Activated CD4-positive, alpha-beta T cell treated with anti-CD3 and anti-CD28 coated beads, Interleukin-2, Interleukin-6, amounts not matched to agents 100 ng/mL and 50 ng/mL, durations not matched to agents 16 hours and 8 hours (primary cell): ENCODE data around the gene TPRX1.
"Not testable (repeated sequence)": the region's sequence is repeated elsewhere in the genome, so short reads cannot be mapped to it uniquely, and the experiment has no call there.

Source experiments
- DNase-seq: peaks from one replicate; pipeline ENCODE4 v3.0.0-alpha.2; 2020

The TPRX1 gene

GRCh38 chr19:47801270-47801669 lies 3.1 kb downstream of the TPRX1 start:
- no peak for DNase-seq

- no peak for DNase-seq
Measured at GRCh38 chr19:47798904-47799266, 5.5 kb downstream of the TPRX1 start.

- no peak for DNase-seq
Measured at GRCh38 chr19:47797996-47798903, 6.1 kb downstream of the TPRX1 start.

GRCh38 chr19:47796785-47797184 lies 7.6 kb downstream of the TPRX1 start:
- no peak for DNase-seq

GRCh38 chr19:47794526-47794925 lies 9.8 kb downstream of the TPRX1 start:
- DNase-seq: no peak

- no peak for DNase-seq
Measured at GRCh38 chr19:47792616-47793015, 11.7 kb downstream of the TPRX1 start.

GRCh38 chr19:47790398-47790814 lies 13.9 kb downstream of the TPRX1 start:
- peak; percentile 90 for DNase-seq

GRCh38 chr19:47789811-47790210 lies 14.5 kb downstream of the TPRX1 start:
- DNase-seq: not testable (repeated sequence)

- DNase-seq: not testable (repeated sequence)
Measured at GRCh38 chr19:47787307-47787706, 17.0 kb downstream of the TPRX1 start.

- no peak for DNase-seq
Measured at GRCh38 chr19:47786566-47786965, 17.8 kb downstream of the TPRX1 start.

GRCh38 chr19:47781590-47782262 lies 22.6 kb downstream of the TPRX1 start:
- no peak for DNase-seq

GRCh38 chr19:47780215-47780551 lies 24.2 kb downstream of the TPRX1 start:
- DNase-seq: no peak

GRCh38 chr19:47779524-47780214 lies 24.7 kb downstream of the TPRX1 start:
- no peak for DNase-seq

GRCh38 chr19:47778954-47779351 lies 25.4 kb downstream of the TPRX1 start:
- DNase-seq: peak; percentile 22

GRCh38 chr19:47778049-47778953 lies 26.1 kb downstream of the TPRX1 start, which contains the start of gene SELENOW:
Gene SELENOW, plus strand, starts transcription at chr19:47778703. Its CDS starts 83 bp downstream, at chr19:47778786.
- DNase-seq: peak; percentile 88

GRCh38 chr19:47777245-47778048 lies 26.9 kb downstream of the TPRX1 start:
- DNase-seq: not testable (repeated sequence)

GRCh38 chr19:47776568-47776967 lies 27.8 kb downstream of the TPRX1 start:
- no peak for DNase-seq

- DNase-seq: not testable (repeated sequence)
Measured at GRCh38 chr19:47771291-47771690, 33.1 kb downstream of the TPRX1 start.

- DNase-seq: no peak
Measured at GRCh38 chr19:47769534-47769933, 34.8 kb downstream of the TPRX1 start.

- no peak for DNase-seq
Measured at GRCh38 chr19:47768604-47769003, 35.7 kb downstream of the TPRX1 start.

GRCh38 chr19:47767349-47767748 lies 37.0 kb downstream of the TPRX1 start:
- no peak for DNase-seq

GRCh38 chr19:47766670-47767069 lies 37.7 kb downstream of the TPRX1 start:
- DNase-seq: no peak
